Cardiac fibroblast (primary cell): ENCODE data around the gene NTN4.
"Not testable (repeated sequence)": the region's sequence is repeated elsewhere in the genome, so short reads cannot be mapped to it uniquely, and the experiment has no call there.

Source experiments
- DNase-seq, 2 donors: peaks; one replicate each; pipeline versions ENCODE4 v3.0.0 to v3.0.0-alpha.2; 2010; ENCODE audit warnings: low read depth in 2 of 2
- H3K4me3 ChIP-seq, 2 donors: replicated peaks in 1 of 2; 1 replicate in 1 of 2; 2 replicates in 1 of 2; pipeline ENCODE4 v1.5.1; 2011; ENCODE audit warnings: low read depth in 2 of 2, low read length in 2 of 2, mild to moderate bottlenecking in 2 of 2, moderate library complexity in 1 of 2
- TF ChIP-seq, protein P1 (sequence below): IDR thresholded peaks from one replicate; pipeline ENCODE4 v1.5.1; 2011; ENCODE audit warnings: low read depth, mild to moderate bottlenecking, low read length, inconsistent platforms

The NTN4 gene

DNA sequence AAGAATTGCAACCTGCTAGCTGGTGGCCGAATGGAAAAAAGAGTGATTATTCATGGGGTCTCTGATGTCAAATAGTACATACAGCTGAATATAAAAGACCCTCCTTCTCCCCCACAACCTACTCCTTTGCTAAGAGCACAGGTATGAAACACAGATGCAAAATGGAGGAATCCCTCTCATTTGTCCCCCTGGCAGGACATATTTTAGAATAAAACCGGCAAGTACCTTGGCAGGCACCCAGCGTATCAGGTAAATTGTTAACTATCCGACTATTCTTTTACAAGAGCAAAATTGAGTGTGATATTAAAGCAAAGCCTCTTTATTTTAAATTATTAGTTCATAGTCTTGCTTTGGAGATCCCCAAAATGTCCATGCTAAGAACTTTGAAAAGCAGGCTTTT, 165.6 kb downstream of the NTN4 start:
- H3K4me3 ChIP-seq: no peak overlapping the region
- DNase-seq: no peak
- TF ChIP-seq, protein P1, sequence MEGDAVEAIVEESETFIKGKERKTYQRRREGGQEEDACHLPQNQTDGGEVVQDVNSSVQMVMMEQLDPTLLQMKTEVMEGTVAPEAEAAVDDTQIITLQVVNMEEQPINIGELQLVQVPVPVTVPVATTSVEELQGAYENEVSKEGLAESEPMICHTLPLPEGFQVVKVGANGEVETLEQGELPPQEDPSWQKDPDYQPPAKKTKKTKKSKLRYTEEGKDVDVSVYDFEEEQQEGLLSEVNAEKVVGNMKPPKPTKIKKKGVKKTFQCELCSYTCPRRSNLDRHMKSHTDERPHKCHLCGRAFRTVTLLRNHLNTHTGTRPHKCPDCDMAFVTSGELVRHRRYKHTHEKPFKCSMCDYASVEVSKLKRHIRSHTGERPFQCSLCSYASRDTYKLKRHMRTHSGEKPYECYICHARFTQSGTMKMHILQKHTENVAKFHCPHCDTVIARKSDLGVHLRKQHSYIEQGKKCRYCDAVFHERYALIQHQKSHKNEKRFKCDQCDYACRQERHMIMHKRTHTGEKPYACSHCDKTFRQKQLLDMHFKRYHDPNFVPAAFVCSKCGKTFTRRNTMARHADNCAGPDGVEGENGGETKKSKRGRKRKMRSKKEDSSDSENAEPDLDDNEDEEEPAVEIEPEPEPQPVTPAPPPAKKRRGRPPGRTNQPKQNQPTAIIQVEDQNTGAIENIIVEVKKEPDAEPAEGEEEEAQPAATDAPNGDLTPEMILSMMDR: no peak

DNA sequence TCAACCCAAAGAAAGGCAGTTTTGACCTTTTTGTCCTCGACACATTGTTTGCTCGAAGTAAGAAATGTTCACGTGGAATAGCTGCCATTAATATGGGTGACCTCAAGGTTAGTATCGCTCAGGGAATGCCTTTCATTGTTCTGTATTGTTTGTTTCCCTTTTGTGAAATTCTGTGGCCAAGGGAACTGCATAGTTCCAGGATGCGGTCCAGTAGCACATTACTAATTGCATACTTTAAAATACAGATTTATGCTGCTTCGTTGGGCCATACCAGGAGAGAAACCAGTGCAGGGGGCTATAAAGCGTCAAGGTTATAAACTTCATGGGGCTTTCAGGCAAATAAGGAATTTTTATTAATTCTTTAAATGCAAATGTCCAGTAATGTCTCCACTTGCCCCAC, 166.0 kb downstream of the NTN4 start:
- DNase-seq: peak; percentile 31 to 89
- TF ChIP-seq, protein P1: no peak
- H3K4me3 ChIP-seq: no peak overlapping the region

GRCh38 chr12:95623554-95624170, 166.9 kb downstream of the NTN4 start:
- DNase-seq: peak; percentile 95
- TF ChIP-seq, protein P1: peak; percentile 82
- H3K4me3 ChIP-seq: no peak overlapping the region

- TF ChIP-seq, protein P1: no peak
- no peak for DNase-seq
- no peak overlapping the region for H3K4me3 ChIP-seq
Observed at GRCh38 chr12:95622879-95623278, 167.7 kb downstream of the NTN4 start.

GRCh38 chr12:95621725-95622124, 168.8 kb downstream of the NTN4 start:
- DNase-seq: no peak
- no peak overlapping the region for H3K4me3 ChIP-seq
- TF ChIP-seq, protein P1: no peak

DNA sequence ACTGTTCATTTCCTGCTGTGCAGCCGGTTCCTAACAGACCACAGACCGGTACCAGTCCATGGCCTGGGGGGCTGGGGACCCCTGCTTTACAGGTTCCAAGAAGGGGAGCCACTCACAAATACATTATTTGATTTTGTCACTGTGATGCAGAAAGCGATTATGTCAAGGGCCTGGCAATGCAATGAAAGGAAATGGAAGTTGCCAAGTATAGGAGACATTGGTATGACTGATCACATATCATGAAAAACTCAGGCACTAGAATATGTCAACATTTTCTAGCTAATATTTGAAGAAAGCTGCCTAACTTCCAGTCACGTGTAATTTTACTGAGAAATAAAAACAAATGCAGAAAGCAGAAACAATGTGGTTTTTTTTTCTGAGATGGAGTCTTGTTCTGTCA, 170.4 kb downstream of the NTN4 start:
- TF ChIP-seq, protein P1: no peak
- DNase-seq: no peak
- H3K4me3 ChIP-seq: no peak overlapping the region

- not testable (repeated sequence) for DNase-seq, H3K4me3 ChIP-seq
Observed at GRCh38 chr12:95616470-95616869, 174.1 kb downstream of the NTN4 start.
